GM12801 (cell line): Measurements from ENCODE around the gene HOXB9.

Source experiments
- TF ChIP-seq, protein P1 (sequence below): IDR thresholded peaks from one replicate; pipeline ENCODE4 v1.5.1; 2011; ENCODE audit warnings: control low read depth; ENCODE audit not compliant: insufficient read length; ENCODE audit errors: extremely low read depth

HOXB9 gene

DNA sequence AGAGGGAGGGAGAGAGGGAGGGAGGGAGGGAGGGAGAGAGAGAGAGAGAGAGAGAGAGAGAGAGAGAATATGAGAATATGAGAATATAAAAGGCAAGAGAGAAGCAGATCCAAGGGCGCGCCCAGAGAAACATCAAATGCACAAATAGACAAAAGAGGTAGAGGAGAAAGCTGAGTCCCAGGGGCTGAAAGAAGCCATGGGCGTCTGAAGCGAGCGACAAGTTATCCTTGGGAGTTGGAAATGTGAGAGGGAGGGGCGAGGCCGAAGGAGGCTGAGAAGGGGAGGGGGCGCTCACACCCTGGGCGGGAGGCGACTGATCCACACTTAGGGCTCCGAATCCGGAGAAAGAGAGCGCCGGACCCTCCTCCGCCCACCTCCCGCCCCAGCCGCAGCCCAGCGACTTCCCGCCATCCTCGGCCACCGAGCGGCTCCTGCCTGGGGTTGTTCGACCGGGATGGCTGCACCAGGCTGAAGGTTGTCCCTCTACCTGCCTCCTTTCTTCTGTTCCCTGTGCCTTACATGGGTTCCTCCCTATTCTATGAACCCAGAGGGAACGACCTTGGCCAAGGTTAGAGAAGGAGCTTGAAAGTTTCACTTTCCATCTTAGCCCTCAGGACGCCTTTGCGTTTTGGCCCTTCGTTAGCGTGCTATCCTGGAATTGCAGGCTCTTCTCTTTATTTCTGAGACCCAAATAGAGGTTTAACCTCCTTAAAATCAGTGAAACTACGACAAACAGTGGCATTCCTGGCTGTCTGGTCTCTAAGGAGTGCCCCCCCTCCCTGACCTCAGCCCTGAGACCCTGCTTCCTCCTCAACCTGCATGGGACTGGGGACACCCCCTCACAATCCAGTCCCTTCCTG is 21.2 kb upstream of the HOXB9 start:
- TF ChIP-seq, protein P1, sequence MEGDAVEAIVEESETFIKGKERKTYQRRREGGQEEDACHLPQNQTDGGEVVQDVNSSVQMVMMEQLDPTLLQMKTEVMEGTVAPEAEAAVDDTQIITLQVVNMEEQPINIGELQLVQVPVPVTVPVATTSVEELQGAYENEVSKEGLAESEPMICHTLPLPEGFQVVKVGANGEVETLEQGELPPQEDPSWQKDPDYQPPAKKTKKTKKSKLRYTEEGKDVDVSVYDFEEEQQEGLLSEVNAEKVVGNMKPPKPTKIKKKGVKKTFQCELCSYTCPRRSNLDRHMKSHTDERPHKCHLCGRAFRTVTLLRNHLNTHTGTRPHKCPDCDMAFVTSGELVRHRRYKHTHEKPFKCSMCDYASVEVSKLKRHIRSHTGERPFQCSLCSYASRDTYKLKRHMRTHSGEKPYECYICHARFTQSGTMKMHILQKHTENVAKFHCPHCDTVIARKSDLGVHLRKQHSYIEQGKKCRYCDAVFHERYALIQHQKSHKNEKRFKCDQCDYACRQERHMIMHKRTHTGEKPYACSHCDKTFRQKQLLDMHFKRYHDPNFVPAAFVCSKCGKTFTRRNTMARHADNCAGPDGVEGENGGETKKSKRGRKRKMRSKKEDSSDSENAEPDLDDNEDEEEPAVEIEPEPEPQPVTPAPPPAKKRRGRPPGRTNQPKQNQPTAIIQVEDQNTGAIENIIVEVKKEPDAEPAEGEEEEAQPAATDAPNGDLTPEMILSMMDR = no peak

DNA sequence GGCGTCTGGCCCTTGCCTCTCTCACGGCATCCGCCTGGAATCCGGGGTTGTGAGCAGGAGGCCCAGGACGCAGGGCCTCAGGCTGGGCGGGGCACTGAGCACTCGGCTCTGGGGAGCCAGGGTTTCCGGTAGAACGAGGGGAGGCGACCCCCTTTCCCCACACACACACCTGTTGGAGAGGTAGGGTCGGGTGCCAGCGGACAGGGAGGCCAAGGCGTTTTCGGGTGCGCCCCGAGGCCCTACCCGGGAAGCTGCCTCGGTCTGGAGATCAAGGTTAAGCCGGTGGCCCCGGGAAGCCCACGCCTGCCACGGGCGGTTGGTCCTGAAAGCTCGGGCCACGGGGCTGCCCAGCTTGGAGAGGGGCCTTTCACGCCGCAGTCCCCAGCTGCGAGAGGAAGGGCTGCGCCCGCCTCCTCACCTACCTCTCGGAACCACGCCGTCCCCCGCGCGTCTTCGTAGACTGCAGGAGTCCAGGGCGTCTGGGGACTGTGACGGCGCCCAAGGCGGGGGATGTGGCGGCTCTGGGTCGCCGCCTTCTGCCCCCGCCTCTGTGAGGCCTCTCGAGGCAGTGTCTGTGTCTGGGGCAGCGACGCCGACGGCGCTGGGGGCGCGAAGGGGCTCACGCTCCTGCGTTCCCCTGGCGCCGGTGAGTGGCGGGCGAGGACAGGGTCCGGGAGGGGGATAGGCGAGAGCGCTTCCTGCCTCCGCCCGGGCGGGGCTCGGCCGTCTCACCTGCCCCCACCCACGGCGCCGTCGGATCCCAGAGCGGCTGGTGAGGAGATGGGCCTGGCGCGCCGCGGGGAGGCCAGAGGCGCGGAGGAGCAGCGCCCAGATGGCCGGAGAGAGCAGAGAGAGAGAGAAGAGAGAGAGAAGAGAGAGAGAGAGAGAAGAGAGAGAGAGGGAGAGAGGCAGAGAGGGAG is 20.3 kb upstream of the HOXB9 start:
- TF ChIP-seq, protein P1 = no peak

DNA sequence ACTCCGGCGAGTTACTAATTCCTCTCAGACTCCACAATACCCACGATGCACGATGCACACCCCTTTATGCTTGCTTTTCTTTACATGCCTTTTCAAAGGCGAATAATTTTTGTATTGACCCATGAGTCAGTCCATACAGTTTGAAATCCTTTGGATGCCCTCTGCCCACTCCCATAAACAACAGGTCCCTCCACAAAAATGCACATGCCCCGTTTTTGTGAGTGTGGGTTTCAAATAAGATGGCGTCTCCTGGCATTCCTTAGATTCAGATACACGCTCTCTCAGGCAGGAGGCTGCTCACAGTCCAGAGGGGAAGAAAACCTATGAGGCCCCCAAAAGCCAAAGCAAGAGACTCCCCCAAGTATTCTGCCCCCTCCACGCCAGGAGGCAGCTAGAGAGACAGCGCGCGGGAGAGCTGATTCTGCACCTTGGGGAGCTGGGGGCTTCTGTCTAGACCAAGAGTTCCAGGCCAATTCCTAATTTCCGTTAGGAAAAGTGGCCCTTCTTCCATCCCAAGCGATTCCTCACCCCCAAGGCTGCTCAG is 19.6 kb upstream of the HOXB9 start:
- TF ChIP-seq, protein P1 = no peak

DNA sequence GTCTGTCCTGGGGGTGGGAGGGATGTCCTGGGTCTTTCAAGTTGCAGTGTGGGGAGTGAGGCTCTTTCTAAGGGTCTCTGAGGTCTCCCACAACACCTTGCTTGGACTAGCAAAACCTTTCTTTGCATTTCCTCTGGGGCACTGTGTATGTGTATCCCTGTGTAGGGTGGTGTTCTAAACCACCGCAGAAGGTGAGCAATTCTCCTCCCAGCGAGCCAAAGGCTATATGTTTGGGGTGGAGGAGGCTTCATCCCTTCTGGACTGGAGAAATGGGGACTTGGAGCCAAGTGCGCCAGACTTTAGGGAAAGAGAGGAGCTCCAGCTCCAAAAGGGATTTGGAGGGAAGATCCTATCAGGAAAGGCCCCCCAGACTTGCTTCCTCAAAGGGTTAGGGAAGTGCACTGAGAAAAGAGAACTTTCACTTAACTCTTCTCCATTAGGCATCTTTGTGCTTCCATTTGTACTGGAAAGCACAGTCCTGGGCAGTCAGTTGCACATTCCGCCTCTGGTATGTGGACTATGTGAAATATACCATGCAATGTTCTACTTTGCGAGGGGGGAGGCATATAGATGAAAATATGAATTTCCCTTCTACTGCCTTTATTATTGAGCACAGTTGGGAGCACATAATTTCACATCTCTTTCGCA is 18.9 kb upstream of the HOXB9 start:
- TF ChIP-seq, protein P1 = no peak

DNA sequence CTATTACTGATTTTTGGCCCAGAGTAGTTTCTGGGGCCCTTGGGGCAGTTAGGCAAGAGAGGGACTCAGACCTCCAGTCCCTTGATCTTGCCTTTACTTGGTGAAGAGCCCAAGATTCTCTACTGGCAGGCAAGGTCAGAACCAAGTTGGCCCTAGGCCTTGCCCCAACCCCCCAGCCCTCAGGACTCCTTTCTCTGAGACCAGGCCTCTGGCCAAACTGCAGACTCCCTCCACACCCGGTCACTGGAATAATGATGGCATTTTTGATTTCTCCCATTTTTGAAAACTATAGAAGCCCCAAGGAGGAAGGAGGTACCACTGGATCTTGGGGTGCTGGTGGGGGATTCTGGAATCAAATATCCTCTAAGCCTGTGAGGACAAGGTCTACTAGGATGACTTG is 18.0 kb upstream of the HOXB9 start:
- TF ChIP-seq, protein P1 = no peak

DNA sequence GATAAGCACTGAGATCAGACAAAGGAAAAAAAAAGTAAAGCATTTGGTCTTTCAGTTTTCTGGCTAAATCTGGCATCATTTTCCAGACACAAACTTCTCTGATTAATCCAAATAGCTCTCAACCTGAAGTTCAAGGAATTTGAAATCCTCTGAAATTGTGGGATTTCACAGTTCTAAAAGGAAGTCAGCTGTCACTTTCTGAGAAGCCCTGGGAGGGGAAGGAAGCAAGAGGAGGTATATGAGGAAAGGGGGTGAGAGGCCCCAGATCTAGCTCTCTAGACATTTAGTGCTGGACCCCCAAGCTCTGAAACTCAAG is 17.5 kb upstream of the HOXB9 start:
- TF ChIP-seq, protein P1 = no peak
